ENCODE results near the gene PANK1. TPM values are rescaled to one million over a fixed set of nuclear protein-coding genes. Genes with fewer than 3 reads are reported as not detected.

PANK1 gene
- total RNA-seq, 1 donor from 2014 or later: 38.0 TPM

- no peak overlapping the region for H3K4me3 ChIP-seq
- Mint-ChIP-seq H3K4me1 (no peaks in the 10 kb centered on the region), H3K27me3 (ENCODE audit: insufficient read depth, low read depth) (no peaks in the 10 kb centered on the region)
Observed at GRCh38 chr10:89683883-89684282, 38.8 kb upstream of the PANK1 start.

GRCh38 chr10:89679986-89680385, 34.9 kb upstream of the PANK1 start:
- Histone ChIP-seq H3F3A (ENCODE audit: low read depth) (no peaks in the 10 kb centered on the region), H3K4me2 (no peak overlapping the region), H3K4me3 (no peak overlapping the region), H3K27me3 (no peaks in the 10 kb centered on the region), H2AFZ (replicated peaks) (no peak overlapping the region), H3K79me2 (ENCODE audit: low read depth) (no peaks in the 10 kb centered on the region), H3K9ac (no peak overlapping the region), H4K20me1 (ENCODE audit: low read depth) (no peaks in the 10 kb centered on the region), H3K4me1 (peaks cover 10% of the 10 kb centered on the region), H3K27ac (no peak overlapping the region), H3K36me3 (no peaks in the 10 kb centered on the region), H3K9me3 (ENCODE audit: low read depth) (no peaks in the 10 kb centered on the region)
- Mint-ChIP-seq H3K4me3 (no peak overlapping the region), H3K27me3 (ENCODE audit: insufficient read depth, low read depth) (no peaks in the 10 kb centered on the region), H3K36me3 (no peaks in the 10 kb centered on the region), H3K27ac (no peak overlapping the region), H3K4me1 (peaks cover under 1% of the 10 kb centered on the region), H3K9me3 (no peaks in the 10 kb centered on the region)
- no peak for DNase-seq (ENCODE audit: low spot score)
- no peak for TF ChIP-seq CTCF (IDR thresholded peaks at IDR 0.05)
- no peak for TF ChIP-seq EZH2 (IDR thresholded peaks at IDR 0.05)
- no peak for TF ChIP-seq EZH2phosphoT487 (IDR thresholded peaks at IDR 0.05)

More at GRCh38 chr10:89683883-89684282, 38.8 kb upstream of the PANK1 start:
- TF ChIP-seq CTCF (IDR thresholded peaks at IDR 0.05): no peak
- TF ChIP-seq EZH2phosphoT487 (IDR thresholded peaks at IDR 0.05): no peak
- TF ChIP-seq EZH2 (IDR thresholded peaks at IDR 0.05): no peak
- H3K27me3 ChIP-seq: no peaks in the 10 kb centered on the region
- no peaks in the 10 kb centered on the region for H3K9me3 ChIP-seq (ENCODE audit: low read depth)
- H3K9ac ChIP-seq: no peak overlapping the region
- no peaks in the 10 kb centered on the region for H3F3A ChIP-seq (ENCODE audit: low read depth)
- Mint-ChIP-seq H3K9me3 (no peaks in the 10 kb centered on the region), H3K4me3 (no peak overlapping the region), H3K27ac (no peak overlapping the region), H3K36me3 (no peaks in the 10 kb centered on the region)
- DNase-seq (ENCODE audit: low spot score): no peak
- H4K20me1 ChIP-seq (ENCODE audit: low read depth): no peaks in the 10 kb centered on the region
- H3K79me2 ChIP-seq (ENCODE audit: low read depth): no peaks in the 10 kb centered on the region
- no peak overlapping the region for H3K4me2 ChIP-seq
- no peak overlapping the region for H2AFZ ChIP-seq (replicated peaks)
- no peak overlapping the region for H3K27ac ChIP-seq
- H3K4me1 ChIP-seq: no peaks in the 10 kb centered on the region
- no peaks in the 10 kb centered on the region for H3K36me3 ChIP-seq

GRCh38 chr10:89677341-89677740, 32.3 kb upstream of the PANK1 start:
- no peaks in the 10 kb centered on the region for H3F3A ChIP-seq (ENCODE audit: low read depth)
- H3K4me1 Mint-ChIP-seq: peaks cover 6% of the 10 kb centered on the region
- no peak overlapping the region for H3K4me3 ChIP-seq
- H3K4me2 ChIP-seq: no peak overlapping the region
- H3K27me3 Mint-ChIP-seq (ENCODE audit: insufficient read depth, low read depth): no peaks in the 10 kb centered on the region
- TF ChIP-seq EZH2phosphoT487 (IDR thresholded peaks at IDR 0.05) (no peak), CTCF (IDR thresholded peaks at IDR 0.05) (no peak), EZH2 (IDR thresholded peaks at IDR 0.05) (no peak)
- no peaks in the 10 kb centered on the region for H3K79me2 ChIP-seq (ENCODE audit: low read depth)
- no peak for DNase-seq (ENCODE audit: low spot score)
- H3K27me3 ChIP-seq: no peaks in the 10 kb centered on the region
- H3K36me3 Mint-ChIP-seq: no peaks in the 10 kb centered on the region
- no peaks in the 10 kb centered on the region for H4K20me1 ChIP-seq (ENCODE audit: low read depth)
- H3K27ac Mint-ChIP-seq: no peak overlapping the region
- H3K4me1 ChIP-seq: peaks cover 13% of the 10 kb centered on the region
- H2AFZ ChIP-seq (replicated peaks): no peak overlapping the region
- no peaks in the 10 kb centered on the region for H3K36me3 ChIP-seq
- H3K9me3 ChIP-seq (ENCODE audit: low read depth): no peaks in the 10 kb centered on the region
- H3K27ac ChIP-seq: no peak overlapping the region
- no peak overlapping the region for H3K4me3 Mint-ChIP-seq
- no peaks in the 10 kb centered on the region for H3K9me3 Mint-ChIP-seq
- no peak overlapping the region for H3K9ac ChIP-seq
